ENCODE measurements around the gene METTL4.

DNA sequence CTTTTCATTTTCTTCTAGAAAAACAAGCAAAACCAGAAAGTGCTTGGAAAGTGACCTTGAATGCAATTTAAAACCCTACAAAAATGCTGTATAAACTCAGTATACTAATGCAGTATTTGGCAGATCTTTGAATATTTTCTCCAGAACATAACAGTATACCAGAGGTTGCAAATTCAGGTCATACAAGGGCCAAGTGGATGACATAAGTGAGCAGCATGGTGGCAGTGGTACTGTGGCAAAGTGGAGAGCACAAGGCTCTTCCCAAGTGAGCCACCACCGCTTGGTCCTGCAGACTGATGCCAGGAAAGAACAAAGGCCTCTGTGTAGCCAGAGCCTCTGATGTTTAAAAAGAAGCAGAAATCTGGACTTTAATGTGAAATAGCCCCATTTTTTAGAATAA is 33.1 kb downstream of the METTL4 start:
- TF ChIP-seq, protein P1, sequence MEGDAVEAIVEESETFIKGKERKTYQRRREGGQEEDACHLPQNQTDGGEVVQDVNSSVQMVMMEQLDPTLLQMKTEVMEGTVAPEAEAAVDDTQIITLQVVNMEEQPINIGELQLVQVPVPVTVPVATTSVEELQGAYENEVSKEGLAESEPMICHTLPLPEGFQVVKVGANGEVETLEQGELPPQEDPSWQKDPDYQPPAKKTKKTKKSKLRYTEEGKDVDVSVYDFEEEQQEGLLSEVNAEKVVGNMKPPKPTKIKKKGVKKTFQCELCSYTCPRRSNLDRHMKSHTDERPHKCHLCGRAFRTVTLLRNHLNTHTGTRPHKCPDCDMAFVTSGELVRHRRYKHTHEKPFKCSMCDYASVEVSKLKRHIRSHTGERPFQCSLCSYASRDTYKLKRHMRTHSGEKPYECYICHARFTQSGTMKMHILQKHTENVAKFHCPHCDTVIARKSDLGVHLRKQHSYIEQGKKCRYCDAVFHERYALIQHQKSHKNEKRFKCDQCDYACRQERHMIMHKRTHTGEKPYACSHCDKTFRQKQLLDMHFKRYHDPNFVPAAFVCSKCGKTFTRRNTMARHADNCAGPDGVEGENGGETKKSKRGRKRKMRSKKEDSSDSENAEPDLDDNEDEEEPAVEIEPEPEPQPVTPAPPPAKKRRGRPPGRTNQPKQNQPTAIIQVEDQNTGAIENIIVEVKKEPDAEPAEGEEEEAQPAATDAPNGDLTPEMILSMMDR (IDR thresholded peaks at IDR 0.05; ENCODE audit: poor library complexity) = no peak
- TF ChIP-seq EZH2 (IDR thresholded peaks at IDR 0.05; ENCODE audit: borderline replicate concordance) = no peak
- TF ChIP-seq EZH2phosphoT487 (IDR thresholded peaks at IDR 0.05; ENCODE audit: low read depth, severe bottlenecking, unreplicated experiment) = no peak
